NB4 (cell line): Measurements from ENCODE around the gene INHBB.
"Not testable (repeated sequence)": the region's sequence is repeated elsewhere in the genome, so short reads cannot be mapped to it uniquely, and the experiment has no call there.

ENCODE experiments used
- MYC ChIP-seq: IDR thresholded peaks from 2 replicates; pipeline ENCODE4 v1.6.1; 2011; ENCODE audit warnings: low read depth, low read length
- POLR2A ChIP-seq: IDR thresholded peaks from 2 replicates; pipeline ENCODE4 v1.6.1; 2011; ENCODE audit warnings: mild to moderate bottlenecking; ENCODE audit not compliant: insufficient read length; ENCODE audit errors: extremely low read depth
- TF ChIP-seq, protein P1 (sequence below): IDR thresholded peaks from one replicate; pipeline ENCODE4 v1.5.1; 2012; ENCODE audit warnings: low read depth, low read length
- TF ChIP-seq, protein P2 (sequence below): IDR thresholded peaks from 2 replicates; pipeline ENCODE4 v1.6.1; 2011; ENCODE audit warnings: low read depth, low read length

DNA sequence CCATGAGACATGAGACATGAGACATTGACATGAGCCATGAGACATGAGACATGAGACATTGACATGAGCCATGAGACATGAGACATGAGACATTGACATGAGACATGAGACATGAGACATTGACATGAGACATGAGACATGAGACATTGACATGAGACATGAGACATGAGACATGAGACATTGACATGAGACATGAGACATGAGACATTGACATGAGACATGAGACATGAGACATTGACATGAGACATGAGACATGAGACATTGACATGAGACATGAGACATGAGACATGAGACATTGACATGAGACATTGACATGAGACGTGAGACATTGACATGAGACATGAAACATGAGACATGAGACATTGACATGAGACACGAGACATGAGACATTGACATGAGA, 45.4 kb downstream of the INHBB start:
- TF ChIP-seq, protein P1, sequence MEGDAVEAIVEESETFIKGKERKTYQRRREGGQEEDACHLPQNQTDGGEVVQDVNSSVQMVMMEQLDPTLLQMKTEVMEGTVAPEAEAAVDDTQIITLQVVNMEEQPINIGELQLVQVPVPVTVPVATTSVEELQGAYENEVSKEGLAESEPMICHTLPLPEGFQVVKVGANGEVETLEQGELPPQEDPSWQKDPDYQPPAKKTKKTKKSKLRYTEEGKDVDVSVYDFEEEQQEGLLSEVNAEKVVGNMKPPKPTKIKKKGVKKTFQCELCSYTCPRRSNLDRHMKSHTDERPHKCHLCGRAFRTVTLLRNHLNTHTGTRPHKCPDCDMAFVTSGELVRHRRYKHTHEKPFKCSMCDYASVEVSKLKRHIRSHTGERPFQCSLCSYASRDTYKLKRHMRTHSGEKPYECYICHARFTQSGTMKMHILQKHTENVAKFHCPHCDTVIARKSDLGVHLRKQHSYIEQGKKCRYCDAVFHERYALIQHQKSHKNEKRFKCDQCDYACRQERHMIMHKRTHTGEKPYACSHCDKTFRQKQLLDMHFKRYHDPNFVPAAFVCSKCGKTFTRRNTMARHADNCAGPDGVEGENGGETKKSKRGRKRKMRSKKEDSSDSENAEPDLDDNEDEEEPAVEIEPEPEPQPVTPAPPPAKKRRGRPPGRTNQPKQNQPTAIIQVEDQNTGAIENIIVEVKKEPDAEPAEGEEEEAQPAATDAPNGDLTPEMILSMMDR: not testable (repeated sequence)
- not testable (repeated sequence) for TF ChIP-seq POLR2A, MYC
- TF ChIP-seq, protein P2, sequence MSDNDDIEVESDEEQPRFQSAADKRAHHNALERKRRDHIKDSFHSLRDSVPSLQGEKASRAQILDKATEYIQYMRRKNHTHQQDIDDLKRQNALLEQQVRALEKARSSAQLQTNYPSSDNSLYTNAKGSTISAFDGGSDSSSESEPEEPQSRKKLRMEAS: not testable (repeated sequence)
